ENCODE measurements around the gene AKTIP. TPM values are rescaled to one million over a fixed set of nuclear protein-coding genes. Genes with fewer than 3 reads are reported as not detected.
A peak's percentile ranks its signal among the peaks of the same experiment; 100 is the strongest.

Gene AKTIP
- total and polyA plus RNA-seq, 2 of the 4 experiments (the other 2 are of a cell fraction): 17.7 to 19.9 TPM

- no peak overlapping the region for H3K4ac ChIP-seq (ENCODE audit: low read depth, low read length)
- POLR2A ChIA-PET (ENCODE audit: unreplicated experiment): no interaction called here
- no peak overlapping the region for H3K14ac ChIP-seq (replicated peaks; ENCODE audit: low read depth, low read length)
- H3K27ac ChIP-seq (ENCODE audit: insufficient read depth, low read length): no peak overlapping the region
- no peak overlapping the region for H3K4me2 ChIP-seq (ENCODE audit: low read depth, low read length)
- no peak overlapping the region for H3K23ac ChIP-seq (ENCODE audit: low read depth, low read length)
- peaks cover 0 to 6% of the 10 kb centered on the region in 2 experiments; a peak in 2 of 4 replicates for H3K79me1 ChIP-seq (ENCODE audit: low read depth in 1 of 2, low read length in 2 of 2)
- H3K18ac ChIP-seq (ENCODE audit: low read depth, low read length): no peak overlapping the region
- DNase-seq (peak; percentile 80), ATAC-seq (ENCODE audit: low read depth) (peak; percentile 60)
- BruUV-seq (replicated peaks): no TSS peak
- H2BK20ac ChIP-seq (ENCODE audit: low read depth, low read length): no peak overlapping the region
- H2AFZ ChIP-seq (replicated peaks; ENCODE audit: low read length, poor library complexity): no peak overlapping the region
- H2BK15ac ChIP-seq (ENCODE audit: low read depth, low read length): no peak overlapping the region
- H2AK5ac ChIP-seq (ENCODE audit: low read depth, low read length): no peak overlapping the region
- H3K4me3 ChIP-seq (ENCODE audit: insufficient read depth, low read depth, low read length): no peak overlapping the region
- peak overlapping the region; percentile 33 for H2AK9ac ChIP-seq (replicated peaks; ENCODE audit: low read depth, low read length, poor library complexity)
- H2BK5ac ChIP-seq (ENCODE audit: low read depth, low read length, poor library complexity, severe bottlenecking): no peak overlapping the region
- H4K91ac ChIP-seq (ENCODE audit: insufficient read depth, low read depth, low read length): no peak overlapping the region
- no peak overlapping the region for H4K5ac ChIP-seq (ENCODE audit: low read depth, low read length)
- dilution Hi-C loops (cut with HindIII; ENCODE audit: low sequenced_read_pairs, unreplicated experiment): no loop called here
- H2BK120ac ChIP-seq (ENCODE audit: low read depth, low read length): no peak overlapping the region
- CTCF ChIA-PET: interaction anchor here (0.5 kb wide), 1 partner anchor 51 kb away, joined by 6 read pairs; no protein-coding TSS in a partner anchor
- H3K9me3 ChIP-seq (ENCODE audit: control insufficient read depth, insufficient read depth, low read length): no peaks in the 10 kb centered on the region
- no peak overlapping the region for H3K56ac ChIP-seq (ENCODE audit: extremely low read depth, insufficient read depth, low read length)
- H4K20me1 ChIP-seq (ENCODE audit: insufficient read depth, low read length): no peaks in the 10 kb centered on the region
- H4K8ac ChIP-seq (ENCODE audit: low read depth in 2 of 2, low read length in 2 of 2): no peak overlapping the region
- peaks cover 7% of the 10 kb centered on the region for H3K9me1 ChIP-seq (ENCODE audit: insufficient read depth, low read length)
- in situ Hi-C loops (cut with MboI; ENCODE audit: low sequenced_read_pairs): no loop called here
- peaks cover 34% of the 10 kb centered on the region for H3K36me3 ChIP-seq (ENCODE audit: control insufficient read depth, insufficient read depth, low read length)
- peaks cover 3% of the 10 kb centered on the region for H3K4me1 ChIP-seq (ENCODE audit: control insufficient read depth, insufficient read depth, low read length)
- intact Hi-C loops (cut with micrococcal nuclease): no loop called here
- no peaks in the 10 kb centered on the region for H3K27me3 ChIP-seq (ENCODE audit: control insufficient read depth, insufficient read depth, low read length)
- no CpG with 5 or more reads among the region's 6 CpGs for WGBS, 2 experiments (ENCODE audit: extremely low coverage in 2 of 2, insufficient read length in 1 of 2)
- no peak for TF ChIP-seq MXI1 (IDR thresholded peaks at IDR 0.05; ENCODE audit: borderline replicate concordance, low read depth, low read length)
- TF ChIP-seq POLR2A (IDR thresholded peaks at IDR 0.05; ENCODE audit: low read depth, low read length): no peak
- no peak for TF ChIP-seq NFE2L2 (IDR thresholded peaks at IDR 0.05; ENCODE audit: low read depth, low read length)
- TF ChIP-seq USF2 (IDR thresholded peaks at IDR 0.05; ENCODE audit: low read depth, low read length): no peak
- no peak for TF ChIP-seq BHLHE40 (IDR thresholded peaks at IDR 0.05; ENCODE audit: low read depth, low read length)
- TF ChIP-seq CHD1 (IDR thresholded peaks at IDR 0.05; ENCODE audit: low read depth, low read length): no peak
- no peak for TF ChIP-seq ELK1 (IDR thresholded peaks at IDR 0.05; ENCODE audit: borderline replicate concordance, low read depth, low read length)
- no peak for TF ChIP-seq RAD21 (IDR thresholded peaks at IDR 0.05; ENCODE audit: low read length)
- H3K9ac ChIP-seq (ENCODE audit: low read depth, low read length): no peak overlapping the region
These were observed 37.3 kb downstream of the AKTIP start for GRCh38 chr16:53465606-53466280.
